Epithelial cell of proximal tubule (primary cell): Measurements from ENCODE around the gene SMO. TPM values are rescaled to one million over a fixed set of nuclear protein-coding genes. Genes with fewer than 3 reads are reported as not detected.
A peak's percentile ranks its signal among the peaks of the same experiment; 100 is the strongest.

Experiments used
- DNase-seq: peaks from one replicate; pipeline ENCODE4 v3.0.0-alpha.2; 2011; ENCODE audit warnings: low read depth
- H3K4me3 ChIP-seq: 2 replicates; pipeline ENCODE4 v1.5.1; 2011; ENCODE audit warnings: low read depth, mild to moderate bottlenecking, low read length
- total RNA-seq: library from RNA; depleted of rRNA; stranded (reverse); fragments of >200 nt; gene quantifications from 2 replicates; pipeline ENCODE4 v1.2.3, GENCODE V29; 2015
- TF ChIP-seq, protein P1 (sequence below): conservative IDR thresholded peaks from 2 replicates; pipeline ENCODE4 v1.5.1; 2012; ENCODE audit warnings: low read depth, mild to moderate bottlenecking, low read length

SMO gene
- total RNA-seq, 1 donor from 2014 or later = 25.5 TPM

- TF ChIP-seq, protein P1, sequence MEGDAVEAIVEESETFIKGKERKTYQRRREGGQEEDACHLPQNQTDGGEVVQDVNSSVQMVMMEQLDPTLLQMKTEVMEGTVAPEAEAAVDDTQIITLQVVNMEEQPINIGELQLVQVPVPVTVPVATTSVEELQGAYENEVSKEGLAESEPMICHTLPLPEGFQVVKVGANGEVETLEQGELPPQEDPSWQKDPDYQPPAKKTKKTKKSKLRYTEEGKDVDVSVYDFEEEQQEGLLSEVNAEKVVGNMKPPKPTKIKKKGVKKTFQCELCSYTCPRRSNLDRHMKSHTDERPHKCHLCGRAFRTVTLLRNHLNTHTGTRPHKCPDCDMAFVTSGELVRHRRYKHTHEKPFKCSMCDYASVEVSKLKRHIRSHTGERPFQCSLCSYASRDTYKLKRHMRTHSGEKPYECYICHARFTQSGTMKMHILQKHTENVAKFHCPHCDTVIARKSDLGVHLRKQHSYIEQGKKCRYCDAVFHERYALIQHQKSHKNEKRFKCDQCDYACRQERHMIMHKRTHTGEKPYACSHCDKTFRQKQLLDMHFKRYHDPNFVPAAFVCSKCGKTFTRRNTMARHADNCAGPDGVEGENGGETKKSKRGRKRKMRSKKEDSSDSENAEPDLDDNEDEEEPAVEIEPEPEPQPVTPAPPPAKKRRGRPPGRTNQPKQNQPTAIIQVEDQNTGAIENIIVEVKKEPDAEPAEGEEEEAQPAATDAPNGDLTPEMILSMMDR = no peak
- DNase-seq = no peak
- H3K4me3 ChIP-seq = no peak overlapping the region
Measured at GRCh38 chr7:129162732-129163131, 25.7 kb upstream of the SMO start.

DNA sequence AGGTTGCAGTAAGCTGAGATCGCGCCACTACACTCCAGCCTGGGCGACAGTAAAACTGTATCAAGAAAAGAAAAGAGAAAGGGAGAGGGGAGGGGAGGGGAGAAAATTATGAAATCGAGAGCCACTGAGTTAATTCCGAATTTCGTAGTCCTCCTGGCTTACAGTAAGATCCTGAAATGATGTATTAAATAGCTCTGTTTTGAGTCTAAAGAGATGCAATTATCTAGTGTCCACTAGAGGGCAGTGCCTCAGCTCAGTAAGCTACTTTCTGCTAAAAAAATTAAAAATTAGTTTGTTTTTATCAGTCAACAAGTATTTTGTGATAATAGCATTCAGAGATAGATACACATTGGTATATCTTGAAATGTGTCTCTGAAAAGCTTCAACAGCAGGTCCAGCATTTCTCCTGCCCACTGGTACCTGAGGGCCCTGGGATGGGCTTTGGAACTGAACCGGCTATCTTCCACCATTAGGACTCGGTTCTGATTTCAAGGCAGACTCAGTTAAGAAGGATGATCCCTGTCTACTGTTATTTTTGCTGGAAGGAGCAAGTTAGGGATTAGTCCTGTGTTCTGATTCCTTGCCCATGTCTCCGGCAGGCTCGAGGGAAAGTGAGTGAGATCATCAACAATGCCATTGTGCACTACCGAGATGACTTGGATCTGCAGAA, 24.4 kb upstream of the SMO start:
- TF ChIP-seq, protein P1 = peak; percentile 84
- DNase-seq = no peak
- no peak overlapping the region for H3K4me3 ChIP-seq

GRCh38 chr7:129166745-129167144, 21.7 kb upstream of the SMO start:
- no peak overlapping the region for H3K4me3 ChIP-seq
- TF ChIP-seq, protein P1 = no peak
- no peak for DNase-seq

- no peak for DNase-seq
- no peak overlapping the region for H3K4me3 ChIP-seq
- TF ChIP-seq, protein P1 = no peak
Measured at GRCh38 chr7:129167817-129168216, 20.6 kb upstream of the SMO start.

DNA sequence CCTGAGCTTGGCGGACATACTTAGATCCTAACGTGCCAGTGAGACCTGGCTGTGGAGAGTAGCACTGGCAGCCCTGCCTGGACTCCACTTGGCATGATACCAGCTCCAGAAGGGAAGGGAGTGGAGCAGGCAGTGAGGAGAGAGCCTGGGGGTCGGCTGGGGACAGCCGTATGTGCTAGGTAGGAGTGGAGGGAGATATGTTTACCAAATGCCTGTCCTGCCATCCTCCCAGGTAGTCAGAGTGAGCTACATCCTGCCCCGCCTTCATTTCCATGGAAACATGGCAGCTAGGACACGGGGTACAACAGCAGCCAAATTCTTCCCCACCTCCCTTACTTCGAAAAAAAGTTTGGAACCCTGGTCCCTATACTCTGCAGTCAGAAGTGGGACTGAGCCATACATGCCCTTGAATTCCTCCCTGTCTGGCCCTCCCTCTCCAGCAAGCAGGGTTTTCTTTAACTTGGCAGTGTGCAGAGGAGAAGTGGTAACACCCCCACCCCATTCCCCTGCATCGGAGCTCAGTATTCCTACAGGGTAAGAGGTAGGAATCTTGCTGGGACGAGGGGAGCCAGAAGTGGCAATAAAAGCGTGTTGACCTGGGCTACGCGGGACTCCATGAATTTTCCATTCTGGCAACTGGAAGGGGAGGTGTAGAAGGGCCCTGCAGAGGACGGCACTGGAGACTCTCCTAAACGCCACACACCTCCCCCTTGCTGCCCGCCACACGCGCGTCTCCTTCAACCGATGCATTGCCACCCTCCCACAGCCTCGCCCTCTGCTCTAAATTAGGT, 20.0 kb upstream of the SMO start:
- no peak overlapping the region for H3K4me3 ChIP-seq
- TF ChIP-seq, protein P1 = no peak
- no peak for DNase-seq

DNA sequence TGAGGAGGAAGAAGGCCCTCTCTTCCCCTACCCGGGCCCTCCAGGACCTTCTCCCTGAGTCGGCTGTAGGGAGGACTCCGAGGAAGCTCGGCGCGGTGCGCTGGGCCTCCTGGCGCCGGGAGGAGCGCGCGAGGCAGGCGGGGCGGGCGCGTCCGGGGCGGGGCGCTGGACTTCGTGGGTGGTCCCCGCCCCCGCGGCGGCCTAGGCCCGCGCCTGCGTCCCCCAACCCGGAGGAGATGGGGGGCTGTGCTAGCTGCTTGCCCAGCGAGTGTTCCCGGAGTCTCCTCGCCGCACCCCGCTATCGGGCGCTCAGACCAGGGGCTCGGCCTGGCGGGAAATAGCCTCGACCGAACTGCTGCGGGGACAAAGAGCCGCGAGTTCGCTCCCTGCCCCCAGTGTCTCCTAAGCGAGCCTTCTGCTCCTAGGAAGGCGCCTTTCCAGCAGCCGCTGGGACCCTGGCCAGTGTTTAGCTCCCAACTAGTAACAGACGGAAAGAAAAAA, 19.2 kb upstream of the SMO start:
- no peak for DNase-seq

More for the DNA sequence above, 19.2 kb upstream of the SMO start:
- TF ChIP-seq, protein P1 = no peak
- H3K4me3 ChIP-seq = no peak overlapping the region
